Endothelial cell of umbilical vein (primary cell): ENCODE measurements around the gene IKZF1. TPM values are rescaled to one million over a fixed set of nuclear protein-coding genes. Genes with fewer than 3 reads are reported as not detected.

ENCODE experiments used
- BruUV-seq: library from RNA; stranded (reverse); fragments of 400-500 nt; replicated peaks from 2 replicates; lab custom pipeline; 2021; lab: Mats Ljungman, UMichigan
- CTCF ChIA-PET: fragments of 300-600, 350-600 bp; sonication (Branson Sonifier 250); formaldehyde crosslinking; loops from one replicate; lab custom pipeline; 2021; ENCODE audit warnings: antibody characterized with exemption, inconsistent platforms; lab: Charles Lee
- POLR2A ChIA-PET: fragments of 300-600, 350-600 bp; sonication (Branson Sonifier 250); formaldehyde crosslinking; loops from one replicate; lab custom pipeline; 2021; ENCODE audit warnings: antibody characterized with exemption, inconsistent platforms; lab: Charles Lee
- DNase-seq: peaks from one replicate; pipeline ENCODE4 v3.0.0-alpha.2; 2011; ENCODE audit warnings: low read depth, low spot score
- FAIRE-seq: peaks from 2 replicates; lab custom pipeline; 2011; peaks lifted over from hg19 to GRCh38; lab: Jason Lieb, UNC
- H2AFZ ChIP-seq: 2 replicates; pipeline ENCODE4 v1.6.0; 2012; ENCODE audit warnings: low read depth, low read length, control low read depth, inconsistent platforms
- H3K27ac ChIP-seq: 2 replicates; pipeline ENCODE4 v1.5.1; 2011; ENCODE audit warnings: low read depth, mild to moderate bottlenecking, control low read depth, low read length, moderate library complexity; ENCODE audit not compliant: insufficient read depth
- H3K27me3 ChIP-seq, 2 experiments: 2 replicates each; pipeline versions ENCODE4 v1.6.0 to v1.6.1; 2011; ENCODE audit warnings: low read length in 2 of 2, mixed read lengths in 1 of 2; ENCODE audit not compliant: control insufficient read depth in 2 of 2, insufficient read depth in 2 of 2
- H3K36me3 ChIP-seq, 2 experiments: 2 replicates in 1 of 2; 3 replicates in 1 of 2; pipeline ENCODE4 v1.5.1; 2011; ENCODE audit warnings: low read length in 2 of 2, mild to moderate bottlenecking in 1 of 2, moderate library complexity in 1 of 2; ENCODE audit not compliant: control insufficient read depth in 2 of 2, insufficient read depth in 2 of 2; ENCODE audit errors: extremely low read depth in 1 of 2
- H3K4me1 ChIP-seq: 3 replicates; pipeline ENCODE4 v1.5.1; 2011; ENCODE audit warnings: mild to moderate bottlenecking, low read length; ENCODE audit not compliant: control insufficient read depth, insufficient read depth; ENCODE audit errors: extremely low read depth
- H3K4me2 ChIP-seq: 2 replicates; pipeline ENCODE4 v1.6.1; 2011; ENCODE audit warnings: low read length, control low read depth, mixed read lengths; ENCODE audit not compliant: insufficient read depth
- H3K4me3 ChIP-seq, 3 experiments: fragments of 200-600 bp in 1 of 3; sonication (generic), shearing (Covaris generic) in 1 of 3; replicated peaks in 1 of 3; 2 replicates each; pipeline ENCODE4 v1.5.1; 2011 to 2016; ENCODE audit warnings: control low read depth in 3 of 3, low read length in 3 of 3, mild to moderate bottlenecking in 2 of 3, inconsistent platforms in 1 of 3, low read depth in 1 of 3, moderate library complexity in 1 of 3; ENCODE audit not compliant: insufficient read depth in 1 of 3
- H3K79me2 ChIP-seq: 2 replicates; pipeline ENCODE4 v1.6.0; 2012; ENCODE audit warnings: low read length, inconsistent platforms; ENCODE audit not compliant: control insufficient read depth, insufficient read depth
- H3K9ac ChIP-seq: replicated peaks from 2 replicates; pipeline ENCODE3; 2011; ENCODE audit warnings: low read length, control low read depth; ENCODE audit not compliant: insufficient read depth; ENCODE audit errors: extremely low read depth
- H3K9me1 ChIP-seq: replicated peaks from 3 replicates; pipeline ENCODE4 v1.6.0; 2011; ENCODE audit warnings: mild to moderate bottlenecking, low read length; ENCODE audit not compliant: control insufficient read depth, insufficient read depth; ENCODE audit errors: extremely low read depth
- H3K9me3 ChIP-seq: replicated peaks from 2 replicates; pipeline ENCODE4 v1.5.1; 2012; ENCODE audit warnings: low read length, inconsistent platforms; ENCODE audit not compliant: control insufficient read depth, insufficient read depth
- H4K20me1 ChIP-seq: replicated peaks from 2 replicates; pipeline ENCODE3; 2011; ENCODE audit warnings: mild to moderate bottlenecking, low read length; ENCODE audit not compliant: control insufficient read depth, insufficient read depth; ENCODE audit errors: extremely low read depth
- EZH2 ChIP-seq: IDR thresholded peaks from 2 replicates; pipeline ENCODE4 v1.6.1; 2012; ENCODE audit warnings: borderline replicate concordance, low read depth, mild to moderate bottlenecking, moderate library complexity, low read length, inconsistent platforms; ENCODE audit not compliant: severe bottlenecking
- GATA2 ChIP-seq: IDR thresholded peaks from 2 replicates; pipeline ENCODE4 v1.7.0; 2011; ENCODE audit warnings: low read depth, mild to moderate bottlenecking, moderate library complexity, mixed read lengths, low read length; ENCODE audit not compliant: insufficient read length, insufficient read depth
- MYC ChIP-seq: IDR thresholded peaks from one replicate; pipeline ENCODE4 v1.6.1; 2011; ENCODE audit warnings: mild to moderate bottlenecking, low read depth, low read length
- POLR2AphosphoS5 ChIP-seq: IDR thresholded peaks from 2 replicates; pipeline ENCODE4 v1.6.1; 2012; ENCODE audit warnings: low read depth, mild to moderate bottlenecking, control low read depth, low read length, moderate library complexity; ENCODE audit not compliant: insufficient read depth
- dilution Hi-C: fragments of 300-500 bp; cut with MboI; formaldehyde crosslinking; loops from one replicate; pipeline ENCODE4 v1.15.0; 2019; ENCODE audit warnings: low sequenced_read_pairs; ENCODE audit not compliant: extremely low pct_ligation_motif_present
- intact Hi-C: fragments of 100-400 bp; cut with micrococcal nuclease; formaldehyde crosslinking; loops from one replicate; pipeline ENCODE4 v1.10.0; 2022
- polyA plus RNA-seq, 4 experiments: library from polyadenylated mRNA; depleted of rRNA in 3 of 4; stranded (reverse) in 3 of 4; unstranded in 1 of 4; fragments of >200 nt; gene quantifications; 2 replicates each; pipeline versions ENCODE4 v1.2.1 to v1.2.3, GENCODE V29; 2011 to 2012; ENCODE audit warnings: missing spikeins in 1 of 4
- total RNA-seq: library from RNA; stranded (reverse); gene quantifications from 2 replicates; pipeline ENCODE4 v1.2.3, GENCODE V29; 2021
- TF ChIP-seq, protein P1 (sequence below): IDR thresholded peaks from 2 replicates; pipeline ENCODE4 v1.6.1; 2011; ENCODE audit not compliant: insufficient read depth, insufficient read length
- TF ChIP-seq, protein P2 (sequence below), 2 donors: IDR thresholded peaks; 1 replicate in 1 of 2; 2 replicates in 1 of 2; pipeline ENCODE4 v1.5.1; 2011; ENCODE audit warnings: low read length in 2 of 2, mild to moderate bottlenecking in 2 of 2, moderate library complexity in 2 of 2, control low read depth in 1 of 2, inconsistent platforms in 1 of 2, low read depth in 1 of 2; ENCODE audit not compliant: insufficient read depth in 1 of 2; ENCODE audit errors: extremely low read depth in 1 of 2

IKZF1 gene
- total and polyA plus RNA-seq, 2 donors (not counting 3 experiments of a cell fraction or from before 2014, with no cell fraction given): 0.01 to 0.20 TPM

DNA sequence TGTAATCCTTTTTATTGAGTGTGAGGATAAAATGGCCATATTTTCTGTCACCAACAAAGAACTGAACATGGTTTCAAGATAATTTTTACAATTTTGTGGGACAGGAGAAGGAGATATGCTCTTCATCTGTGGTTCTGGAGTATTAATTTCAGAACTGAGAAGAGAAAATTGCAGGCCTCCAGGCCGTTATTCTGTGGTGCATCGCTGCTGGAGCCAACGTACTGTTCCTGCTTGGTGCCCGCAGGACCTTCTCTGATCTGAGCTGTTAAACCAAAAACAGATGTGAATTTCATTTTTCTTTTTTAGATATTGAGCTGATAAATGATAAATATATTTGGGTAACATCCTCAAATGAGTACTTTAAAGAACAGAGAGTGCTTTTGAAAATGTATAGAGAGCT, 63.9 kb downstream of the IKZF1 start:
- Histone ChIP-seq H3K4me3 (no peak overlapping the region), H3K36me3 (no peaks in the 10 kb centered on the region), H3K4me2 (no peak overlapping the region), H2AFZ (no peak overlapping the region), H3K9me3 (no peaks in the 10 kb centered on the region), H3K9me1 (no peaks in the 10 kb centered on the region), H3K27ac (no peak overlapping the region), H3K4me1 (no peaks in the 10 kb centered on the region), H4K20me1 (no peaks in the 10 kb centered on the region), H3K9ac (no peak overlapping the region), H3K79me2 (no peaks in the 10 kb centered on the region), H3K27me3 (peaks cover 0 to 2% of the 10 kb centered on the region in 2 experiments)
- no TSS peak for BruUV-seq
- dilution Hi-C loops: no loop called here
- no peak for DNase-seq
- CTCF ChIA-PET: no interaction called here
- TF ChIP-seq, protein P1, sequence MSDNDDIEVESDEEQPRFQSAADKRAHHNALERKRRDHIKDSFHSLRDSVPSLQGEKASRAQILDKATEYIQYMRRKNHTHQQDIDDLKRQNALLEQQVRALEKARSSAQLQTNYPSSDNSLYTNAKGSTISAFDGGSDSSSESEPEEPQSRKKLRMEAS: no peak
- no peak for TF ChIP-seq POLR2AphosphoS5
- POLR2A ChIA-PET: no interaction called here
- intact Hi-C loops: loop anchor here (2.0 to 10.0 kb wide), 2 partner anchors 64 to 226 kb away; partner anchors contain the start of gene IKZF1
- no peak for FAIRE-seq

DNA sequence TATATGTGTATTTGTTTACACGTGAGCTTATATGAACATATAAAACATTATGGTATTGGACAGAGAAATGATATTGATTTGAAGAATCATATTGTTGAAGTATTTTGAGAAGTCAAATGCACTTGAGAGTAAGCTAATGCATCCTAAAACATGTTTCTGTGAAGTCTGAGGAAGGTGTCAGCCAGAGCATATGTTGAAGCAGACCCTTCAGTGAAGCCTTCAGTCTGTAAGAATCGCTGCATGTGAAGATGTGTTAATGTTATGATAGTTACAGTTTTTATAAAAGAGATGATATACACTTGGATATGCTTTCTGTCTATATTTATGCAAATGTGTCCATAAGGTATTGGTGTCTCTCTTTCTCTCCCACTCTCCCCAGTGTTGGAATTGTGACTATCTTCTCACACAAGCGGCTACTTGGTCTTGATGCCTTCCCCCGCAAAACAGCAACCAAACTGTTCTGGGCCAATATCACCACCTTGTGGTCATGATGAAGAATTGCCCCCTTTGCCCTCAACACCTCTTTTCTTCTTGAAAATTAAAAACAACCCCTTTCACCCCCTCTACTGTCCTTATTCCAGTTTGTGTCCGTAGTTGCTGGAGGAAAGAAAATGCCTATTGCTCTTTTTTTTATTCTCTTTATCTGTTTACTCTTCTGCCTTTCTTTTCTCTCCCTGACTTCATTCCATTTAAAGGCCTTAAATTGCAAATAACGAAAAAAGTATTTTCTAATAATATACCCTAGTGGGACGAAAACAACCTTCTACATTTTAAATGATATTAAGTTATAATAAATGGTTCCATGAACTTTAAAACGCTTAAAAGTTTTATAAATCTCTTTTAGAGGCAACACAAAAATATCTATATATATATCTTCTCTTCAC, 64.9 kb downstream of the IKZF1 start:
- H3K27ac ChIP-seq: no peak overlapping the region
- H3K9ac ChIP-seq: no peak overlapping the region
- intact Hi-C loops (loop anchor here (1.0 to 10.0 kb wide), 3 partner anchors 65 to 227 kb away; partner anchors contain the start of gene IKZF1), dilution Hi-C loops (no loop called here)
- no peaks in the 10 kb centered on the region for H4K20me1 ChIP-seq
- peak; percentile 8 for DNase-seq
- no TSS peak for BruUV-seq
- peaks cover 0 to 2% of the 10 kb centered on the region in 2 experiments for H3K27me3 ChIP-seq
- FAIRE-seq: no peak
- TF ChIP-seq MYC: no peak
- TF ChIP-seq EZH2: no peak
- TF ChIP-seq, protein P1: no peak
- TF ChIP-seq GATA2: no peak
- TF ChIP-seq, protein P2, sequence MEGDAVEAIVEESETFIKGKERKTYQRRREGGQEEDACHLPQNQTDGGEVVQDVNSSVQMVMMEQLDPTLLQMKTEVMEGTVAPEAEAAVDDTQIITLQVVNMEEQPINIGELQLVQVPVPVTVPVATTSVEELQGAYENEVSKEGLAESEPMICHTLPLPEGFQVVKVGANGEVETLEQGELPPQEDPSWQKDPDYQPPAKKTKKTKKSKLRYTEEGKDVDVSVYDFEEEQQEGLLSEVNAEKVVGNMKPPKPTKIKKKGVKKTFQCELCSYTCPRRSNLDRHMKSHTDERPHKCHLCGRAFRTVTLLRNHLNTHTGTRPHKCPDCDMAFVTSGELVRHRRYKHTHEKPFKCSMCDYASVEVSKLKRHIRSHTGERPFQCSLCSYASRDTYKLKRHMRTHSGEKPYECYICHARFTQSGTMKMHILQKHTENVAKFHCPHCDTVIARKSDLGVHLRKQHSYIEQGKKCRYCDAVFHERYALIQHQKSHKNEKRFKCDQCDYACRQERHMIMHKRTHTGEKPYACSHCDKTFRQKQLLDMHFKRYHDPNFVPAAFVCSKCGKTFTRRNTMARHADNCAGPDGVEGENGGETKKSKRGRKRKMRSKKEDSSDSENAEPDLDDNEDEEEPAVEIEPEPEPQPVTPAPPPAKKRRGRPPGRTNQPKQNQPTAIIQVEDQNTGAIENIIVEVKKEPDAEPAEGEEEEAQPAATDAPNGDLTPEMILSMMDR (IDR thresholded peaks at IDR 0.05; ENCODE audit: extremely low read depth in 1 of 2, insufficient read depth in 1 of 2, low read depth in 1 of 2, low read length in 2 of 2): peak; percentile 27 to 34
- no peaks in the 10 kb centered on the region for H3K4me1 ChIP-seq
- H3K79me2 ChIP-seq: no peaks in the 10 kb centered on the region
- ChIA-PET CTCF (no interaction called here), POLR2A (no interaction called here)
- H3K36me3 ChIP-seq: no peaks in the 10 kb centered on the region
- H3K9me3 ChIP-seq: no peaks in the 10 kb centered on the region
- H3K9me1 ChIP-seq: no peaks in the 10 kb centered on the region
- no peak overlapping the region for H2AFZ ChIP-seq
- no peak overlapping the region for H3K4me3 ChIP-seq
- no peak overlapping the region for H3K4me2 ChIP-seq
